WTC11 (cell line): ENCODE data around the gene ANO3. TPM values are rescaled to one million over a fixed set of nuclear protein-coding genes. Genes with fewer than 3 reads are reported as not detected.

Source experiments
- ATAC-seq: fragments of 200-7000 bp; cut with Tn5 transposase; 2 replicates; pipeline ENCODE4 v1.10.0; 2021; ENCODE audit warnings: mild to moderate bottlenecking, moderate library complexity
- CTCF ChIA-PET: fragments of 300-600 bp; sonication (Branson Sonifier 250); formaldehyde crosslinking; loops from one replicate; lab custom pipeline; 2021; ENCODE audit warnings: antibody characterized with exemption; lab: Charles Lee
- POLR2A ChIA-PET: fragments of 350-600 bp; sonication (Branson Sonifier 250); formaldehyde crosslinking; loops from one replicate; lab custom pipeline; 2021; ENCODE audit warnings: antibody characterized with exemption; lab: Charles Lee
- DNase-seq: peaks from one replicate; pipeline ENCODE4 v3.0.0; 2021; ENCODE audit warnings: low spot score
- H3K27ac Mint-ChIP-seq: 2 replicates; pipeline ENCODE4 v1.8.0; 2021; ENCODE audit warnings: mixed read lengths
- H3K27me3 Mint-ChIP-seq: 2 replicates; pipeline ENCODE4 v1.8.0; 2021; ENCODE audit warnings: low read depth, mild to moderate bottlenecking, moderate library complexity, mixed read lengths
- H3K36me3 Mint-ChIP-seq: 2 replicates; pipeline ENCODE4 v1.8.0; 2021; ENCODE audit warnings: mixed read lengths
- H3K4me1 Mint-ChIP-seq: 2 replicates; pipeline ENCODE4 v1.8.0; 2022; ENCODE audit warnings: mixed read lengths
- H3K4me3 Mint-ChIP-seq: 2 replicates; pipeline ENCODE4 v1.8.0; 2021; ENCODE audit warnings: mild to moderate bottlenecking, moderate library complexity, mixed read lengths
- H3K9me3 Mint-ChIP-seq: 2 replicates; pipeline ENCODE4 v1.8.0; 2021; ENCODE audit warnings: mixed read lengths
- AFF4 ChIP-seq: sonication (generic); formaldehyde crosslinking; IDR thresholded peaks from 2 replicates; pipeline ENCODE4 v1.8.1; 2023; ENCODE audit warnings: mild to moderate bottlenecking, missing genetic modification reagents, borderline replicate concordance
- CREB1 ChIP-seq: sonication (generic); formaldehyde crosslinking; IDR thresholded peaks from 2 replicates; pipeline ENCODE4 v1.8.0; 2023; ENCODE audit warnings: mild to moderate bottlenecking, missing genetic modification reagents
- ESRRA ChIP-seq: sonication (generic); formaldehyde crosslinking; IDR thresholded peaks from 2 replicates; pipeline ENCODE4 v1.8.1; 2022; ENCODE audit warnings: mild to moderate bottlenecking, missing genetic modification reagents, borderline replicate concordance
- GTF2I ChIP-seq: fragments of 250-450 bp; sonication (Bioruptor Pico); conservative IDR thresholded peaks from 2 replicates; pipeline ENCODE4 v1.4.0; 2021; ENCODE audit warnings: mild to moderate bottlenecking
- NR3C1 ChIP-seq: sonication (generic); formaldehyde crosslinking; conservative IDR thresholded peaks from 2 replicates; pipeline ENCODE4 v1.8.1; 2023; ENCODE audit warnings: low read depth, mild to moderate bottlenecking, missing genetic modification reagents
- OVOL2 ChIP-seq: fragments of 250-450 bp; sonication (Bioruptor Pico); IDR thresholded peaks from 2 replicates; pipeline ENCODE4 v1.9.0; 2021; ENCODE audit warnings: mild to moderate bottlenecking, borderline replicate concordance
- PRRX2 ChIP-seq: fragments of 250-450 bp; sonication (Bioruptor Pico); IDR thresholded peaks from 2 replicates; pipeline ENCODE4 v1.8.0; 2021; ENCODE audit warnings: mild to moderate bottlenecking
- RELA ChIP-seq: sonication (generic); formaldehyde crosslinking; IDR thresholded peaks from 2 replicates; pipeline ENCODE4 v1.8.1; 2022; ENCODE audit warnings: missing genetic modification reagents, mild to moderate bottlenecking, borderline replicate concordance
- ZNF138 ChIP-seq: sonication (generic); formaldehyde crosslinking; conservative IDR thresholded peaks from 2 replicates; pipeline ENCODE4 v1.8.1; 2022; ENCODE audit warnings: mild to moderate bottlenecking, moderate library complexity, missing genetic modification reagents
- ZNF416 ChIP-seq: fragments of 250-450 bp; sonication (Bioruptor Pico); IDR thresholded peaks from 2 replicates; pipeline ENCODE4 v1.9.0; 2021; ENCODE audit warnings: mild to moderate bottlenecking, inconsistent platforms
- ZNF512 ChIP-seq: sonication (generic); formaldehyde crosslinking; IDR thresholded peaks from 2 replicates; pipeline ENCODE4 v1.8.1; 2022; ENCODE audit warnings: missing genetic modification reagents, borderline replicate concordance
- ZSCAN18 ChIP-seq: fragments of 250-450 bp; sonication (Bioruptor Pico); IDR thresholded peaks from 2 replicates; pipeline ENCODE4 v2.1.2; 2022; ENCODE audit warnings: mild to moderate bottlenecking, moderate library complexity
- total RNA-seq: library from RNA; stranded (reverse); gene quantifications from 3 replicates; pipeline ENCODE4 v1.2.3, GENCODE V29; 2021
- TF ChIP-seq, protein P1 (sequence below): sonication (generic); formaldehyde crosslinking; IDR thresholded peaks from 2 replicates; pipeline ENCODE4 v1.8.1; 2022; ENCODE audit warnings: mild to moderate bottlenecking, moderate library complexity, missing genetic modification reagents
- TF ChIP-seq, protein P2 (sequence below): sonication (generic); formaldehyde crosslinking; IDR thresholded peaks from 2 replicates; pipeline ENCODE4 v1.8.1; 2023; ENCODE audit warnings: mild to moderate bottlenecking, missing genetic modification reagents

The ANO3 gene
- total RNA-seq, 1 experiment from 2014 or later, result 0.11 TPM

- TF ChIP-seq, protein P1, sequence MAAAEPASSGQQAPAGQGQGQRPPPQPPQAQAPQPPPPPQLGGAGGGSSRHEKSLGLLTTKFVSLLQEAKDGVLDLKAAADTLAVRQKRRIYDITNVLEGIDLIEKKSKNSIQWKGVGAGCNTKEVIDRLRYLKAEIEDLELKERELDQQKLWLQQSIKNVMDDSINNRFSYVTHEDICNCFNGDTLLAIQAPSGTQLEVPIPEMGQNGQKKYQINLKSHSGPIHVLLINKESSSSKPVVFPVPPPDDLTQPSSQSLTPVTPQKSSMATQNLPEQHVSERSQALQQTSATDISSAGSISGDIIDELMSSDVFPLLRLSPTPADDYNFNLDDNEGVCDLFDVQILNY (CRISPR knock-in tag), result no peak
- TF ChIP-seq ZNF416 (CRISPR knock-in tag) (no peak), ZNF512 (CRISPR knock-in tag) (no peak), ZNF138 (no peak)
- TF ChIP-seq, all 79 proteins: peak for 0
Measured at GRCh38 chr11:26706181-26706580, 374.3 kb downstream of the ANO3 start (continued).

DNA sequence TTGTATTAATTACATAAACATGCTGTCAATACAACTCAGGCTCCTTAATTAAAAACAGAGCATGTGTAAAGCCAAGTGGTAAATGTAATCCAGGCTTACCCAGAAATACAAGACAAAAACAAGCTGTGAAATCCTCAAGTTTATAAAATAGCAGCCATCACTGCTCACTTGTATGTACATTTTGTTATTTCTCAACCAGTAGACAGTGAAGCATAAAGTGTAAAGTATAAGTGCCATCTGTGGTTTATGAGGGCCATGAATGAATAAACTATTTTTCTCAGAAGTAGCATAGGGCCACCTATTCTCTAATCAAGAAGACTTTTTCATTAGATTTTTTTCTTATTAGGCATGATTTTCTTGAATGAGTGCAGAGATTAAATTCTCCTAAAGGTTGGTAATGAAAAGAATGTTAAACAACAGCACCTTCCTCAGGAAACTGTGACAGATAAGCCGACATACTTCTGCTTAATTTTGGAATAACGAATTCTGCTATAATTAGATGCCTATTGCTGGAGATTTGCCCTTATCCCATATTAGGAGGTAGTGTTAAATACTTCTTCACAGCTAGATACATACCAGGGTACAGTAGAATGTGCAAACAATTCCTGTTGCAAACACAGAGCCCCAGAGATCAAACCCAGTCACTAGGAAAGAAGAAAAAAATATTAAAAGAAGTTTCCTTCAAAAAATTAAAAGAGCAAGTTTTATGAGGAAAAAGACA lies 377.0 kb downstream of the ANO3 start:
- H3K36me3 Mint-ChIP-seq, result no peaks in the 10 kb centered on the region
- H3K4me3 Mint-ChIP-seq, result no peak overlapping the region
- DNase-seq, result no peak
- no peaks in the 10 kb centered on the region for H3K9me3 Mint-ChIP-seq
- no peak for TF ChIP-seq NR3C1
- no peak for TF ChIP-seq ZNF512 (CRISPR knock-in tag)
- no peak for TF ChIP-seq AFF4 (CRISPR knock-in tag)
- TF ChIP-seq PRRX2 (CRISPR knock-in tag), result no peak
- no peak for TF ChIP-seq RELA (CRISPR knock-in tag)
- no peak for TF ChIP-seq ZSCAN18 (CRISPR knock-in tag)
- no peak for TF ChIP-seq CREB1 (CRISPR knock-in tag)
- TF ChIP-seq GTF2I (CRISPR knock-in tag), result no peak
- TF ChIP-seq OVOL2, result no peak
- no peak for TF ChIP-seq ESRRA (CRISPR knock-in tag)
- TF ChIP-seq, protein P2, sequence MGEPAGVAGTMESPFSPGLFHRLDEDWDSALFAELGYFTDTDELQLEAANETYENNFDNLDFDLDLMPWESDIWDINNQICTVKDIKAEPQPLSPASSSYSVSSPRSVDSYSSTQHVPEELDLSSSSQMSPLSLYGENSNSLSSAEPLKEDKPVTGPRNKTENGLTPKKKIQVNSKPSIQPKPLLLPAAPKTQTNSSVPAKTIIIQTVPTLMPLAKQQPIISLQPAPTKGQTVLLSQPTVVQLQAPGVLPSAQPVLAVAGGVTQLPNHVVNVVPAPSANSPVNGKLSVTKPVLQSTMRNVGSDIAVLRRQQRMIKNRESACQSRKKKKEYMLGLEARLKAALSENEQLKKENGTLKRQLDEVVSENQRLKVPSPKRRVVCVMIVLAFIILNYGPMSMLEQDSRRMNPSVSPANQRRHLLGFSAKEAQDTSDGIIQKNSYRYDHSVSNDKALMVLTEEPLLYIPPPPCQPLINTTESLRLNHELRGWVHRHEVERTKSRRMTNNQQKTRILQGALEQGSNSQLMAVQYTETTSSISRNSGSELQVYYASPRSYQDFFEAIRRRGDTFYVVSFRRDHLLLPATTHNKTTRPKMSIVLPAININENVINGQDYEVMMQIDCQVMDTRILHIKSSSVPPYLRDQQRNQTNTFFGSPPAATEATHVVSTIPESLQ (CRISPR knock-in tag), result no peak
- peaks cover 3% of the 10 kb centered on the region for H3K4me1 Mint-ChIP-seq
- ChIA-PET POLR2A (no interaction called here), CTCF (no interaction called here)
- no peak overlapping the region for H3K27ac Mint-ChIP-seq
- no peaks in the 10 kb centered on the region for H3K27me3 Mint-ChIP-seq
- no peak for ATAC-seq
